ENCODE data around the gene CSN2. TPM values are rescaled to one million over a fixed set of nuclear protein-coding genes. Genes with fewer than 3 reads are reported as not detected.

CSN2 gene
- total and polyA plus RNA-seq, 9 of the 15 experiments (the other 6 are each of a cell fraction or from before 2014, with no cell fraction given) = not detected

DNA sequence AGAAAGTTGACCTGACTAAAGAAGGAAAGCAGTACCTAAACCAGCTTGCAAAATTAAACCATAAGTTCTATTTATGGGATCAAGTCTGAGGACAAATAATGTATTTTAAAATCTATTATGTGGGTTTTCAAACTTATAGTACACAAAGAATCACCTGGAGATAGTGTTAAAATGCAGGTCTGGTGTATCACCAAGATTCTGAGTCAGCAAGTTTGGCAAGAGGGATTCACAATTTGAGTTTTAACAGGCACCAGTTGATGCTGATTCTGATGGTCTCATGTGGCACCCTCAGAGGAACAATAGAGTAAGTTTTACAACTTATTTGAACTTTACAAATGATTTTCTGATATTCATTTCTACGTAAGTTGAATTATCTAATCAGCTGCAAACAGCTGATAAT, 21.1 kb upstream of the CSN2 start:
- Histone ChIP-seq H3K9me3 (replicated peaks; ENCODE audit: control insufficient read depth, insufficient read depth, low read depth, low read length) (no peaks in the 10 kb centered on the region), H2AFZ (ENCODE audit: low read depth, low read length) (no peak overlapping the region), H4K20me1 (replicated peaks; ENCODE audit: control insufficient read depth, insufficient read depth, low read length) (no peaks in the 10 kb centered on the region), H3K4me2 (ENCODE audit: insufficient read depth, low read length) (no peak overlapping the region), H3K9me1 (ENCODE audit: control insufficient read depth, insufficient read depth, low read length) (no peaks in the 10 kb centered on the region), H3K27ac (ENCODE audit: extremely low read depth, low read depth, low read length) (no peak overlapping the region), H3K79me2 (ENCODE audit: control insufficient read depth, insufficient read depth, low read length) (no peaks in the 10 kb centered on the region), H3K4me3 (no peak overlapping the region), H3K27me3 (ENCODE audit: control insufficient read depth in 2 of 2, insufficient read depth in 2 of 2, low read length in 2 of 2) (no peaks in the 10 kb centered on the region), H3K9ac (ENCODE audit: insufficient read depth in 1 of 2, low read depth in 2 of 2, low read length in 2 of 2) (no peak overlapping the region), H3K4me1 (replicated peaks in 1 of 2; ENCODE audit: control insufficient read depth in 2 of 2, insufficient read depth in 2 of 2, low read length in 2 of 2) (no peaks in the 10 kb centered on the region), H3K36me3 (ENCODE audit: control insufficient read depth, insufficient read depth, low read length) (no peaks in the 10 kb centered on the region)
- POLR2A ChIA-PET = no interaction called here
- FAIRE-seq (no peak), DNase-seq (ENCODE audit: extremely low read depth in 1 of 4, low spot score in 3 of 4) (no peak), ATAC-seq (no peak)
- CTCF ChIA-PET (ENCODE audit: low intra/inter-chr PET ratio) = no interaction called here
- in situ Hi-C loops (cut with MboI) = no loop called here
- 5% methylated on average over 1 of the region's 1 CpG for WGBS (ENCODE audit: insufficient coverage, low coverage, missing lambda C conversion rate)
- intact Hi-C loops (cut with micrococcal nuclease) = no loop called here
- TF ChIP-seq MLX (CRISPR knock-in tag; conservative IDR thresholded peaks at IDR 0.05) = no peak
- BruUV-seq (replicated peaks) = no TSS peak

DNA sequence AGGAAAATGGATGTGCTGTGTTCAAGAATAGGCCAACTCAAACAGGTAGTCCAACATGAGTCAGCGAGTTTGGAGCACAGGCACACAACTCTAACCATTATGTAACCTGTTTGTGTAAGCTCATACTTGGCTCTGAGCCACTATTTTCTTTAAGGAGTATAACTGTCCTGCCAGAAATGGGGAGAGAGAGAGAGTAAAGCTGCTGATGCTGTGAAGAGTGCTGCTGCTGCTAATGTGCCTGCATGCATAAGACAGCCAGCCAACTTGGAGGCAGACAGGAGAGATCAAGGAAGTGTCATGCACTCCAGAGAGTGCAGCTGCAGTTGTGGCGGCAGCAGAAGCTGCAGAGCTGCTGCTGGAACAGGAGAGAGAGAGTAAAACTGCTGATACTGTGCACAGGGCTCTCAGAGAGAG, 18.5 kb upstream of the CSN2 start:
- Histone ChIP-seq H3K9ac (ENCODE audit: insufficient read depth in 1 of 2, low read depth in 2 of 2, low read length in 2 of 2) (no peak overlapping the region), H3K4me2 (ENCODE audit: insufficient read depth, low read length) (no peak overlapping the region), H3K36me3 (ENCODE audit: control insufficient read depth, insufficient read depth, low read length) (no peaks in the 10 kb centered on the region), H4K20me1 (replicated peaks; ENCODE audit: control insufficient read depth, insufficient read depth, low read length) (no peaks in the 10 kb centered on the region), H3K9me3 (replicated peaks; ENCODE audit: control insufficient read depth, insufficient read depth, low read depth, low read length) (no peaks in the 10 kb centered on the region), H2AFZ (ENCODE audit: low read depth, low read length) (no peak overlapping the region), H3K27me3 (ENCODE audit: control insufficient read depth in 2 of 2, insufficient read depth in 2 of 2, low read length in 2 of 2) (no peaks in the 10 kb centered on the region), H3K4me3 (no peak overlapping the region), H3K9me1 (ENCODE audit: control insufficient read depth, insufficient read depth, low read length) (no peaks in the 10 kb centered on the region), H3K27ac (ENCODE audit: extremely low read depth, low read depth, low read length) (no peak overlapping the region), H3K4me1 (replicated peaks in 1 of 2; ENCODE audit: control insufficient read depth in 2 of 2, insufficient read depth in 2 of 2, low read length in 2 of 2) (no peaks in the 10 kb centered on the region), H3K79me2 (ENCODE audit: control insufficient read depth, insufficient read depth, low read length) (no peaks in the 10 kb centered on the region)
- ChIA-PET CTCF (ENCODE audit: low intra/inter-chr PET ratio) (no interaction called here), POLR2A (no interaction called here)
- 0% methylated on average over 2 of the region's 2 CpGs for WGBS (ENCODE audit: insufficient coverage, low coverage, missing lambda C conversion rate)
- in situ Hi-C loops (cut with MboI) (no loop called here), intact Hi-C loops (cut with micrococcal nuclease) (no loop called here)
- DNase-seq (ENCODE audit: extremely low read depth in 1 of 4, low spot score in 3 of 4) (no peak), ATAC-seq (no peak), FAIRE-seq (no peak)
- TF ChIP-seq, protein P1, sequence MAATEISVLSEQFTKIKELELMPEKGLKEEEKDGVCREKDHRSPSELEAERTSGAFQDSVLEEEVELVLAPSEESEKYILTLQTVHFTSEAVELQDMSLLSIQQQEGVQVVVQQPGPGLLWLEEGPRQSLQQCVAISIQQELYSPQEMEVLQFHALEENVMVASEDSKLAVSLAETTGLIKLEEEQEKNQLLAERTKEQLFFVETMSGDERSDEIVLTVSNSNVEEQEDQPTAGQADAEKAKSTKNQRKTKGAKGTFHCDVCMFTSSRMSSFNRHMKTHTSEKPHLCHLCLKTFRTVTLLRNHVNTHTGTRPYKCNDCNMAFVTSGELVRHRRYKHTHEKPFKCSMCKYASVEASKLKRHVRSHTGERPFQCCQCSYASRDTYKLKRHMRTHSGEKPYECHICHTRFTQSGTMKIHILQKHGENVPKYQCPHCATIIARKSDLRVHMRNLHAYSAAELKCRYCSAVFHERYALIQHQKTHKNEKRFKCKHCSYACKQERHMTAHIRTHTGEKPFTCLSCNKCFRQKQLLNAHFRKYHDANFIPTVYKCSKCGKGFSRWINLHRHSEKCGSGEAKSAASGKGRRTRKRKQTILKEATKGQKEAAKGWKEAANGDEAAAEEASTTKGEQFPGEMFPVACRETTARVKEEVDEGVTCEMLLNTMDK (IDR thresholded peaks at IDR 0.05; ENCODE audit: borderline replicate concordance, insufficient read depth, low read depth, low read length, poor library complexity, severe bottlenecking) = no peak
- TF ChIP-seq MTA3 (IDR thresholded peaks at IDR 0.05; ENCODE audit: borderline replicate concordance) (no peak), NR3C1 (CRISPR knock-in tag; IDR thresholded peaks at IDR 0.05) (no peak), NCOA4 (IDR thresholded peaks at IDR 0.05; ENCODE audit: partially characterized antibody) (no peak), FOXK1 (CRISPR knock-in tag; IDR thresholded peaks at IDR 0.05; ENCODE audit: borderline replicate concordance) (no peak), CHCHD3 (CRISPR knock-in tag; IDR thresholded peaks at IDR 0.05) (no peak), ZC3H8 (IDR thresholded peaks at IDR 0.05) (no peak), HNRNPLL (IDR thresholded peaks at IDR 0.05; ENCODE audit: low read depth, low read length, poor library complexity, severe bottlenecking) (no peak), ZNF184 (CRISPR knock-in tag; IDR thresholded peaks at IDR 0.05) (no peak)
- no TSS peak for BruUV-seq (replicated peaks)
